CD4-positive, alpha-beta T cell treated with Interleukin-10 for 1 hour (primary cell): ENCODE data around the gene SYNGR1.
"Not testable (repeated sequence)": the region's sequence is repeated elsewhere in the genome, so short reads cannot be mapped to it uniquely, and the experiment has no call there.

Experiments
- DNase-seq: peaks from one replicate; pipeline ENCODE4 v3.0.0-alpha.2; 2020

The SYNGR1 gene

GRCh38 chr22:39352306-39352891, 2.6 kb downstream of the SYNGR1 start:
- DNase-seq: no peak

DNA sequence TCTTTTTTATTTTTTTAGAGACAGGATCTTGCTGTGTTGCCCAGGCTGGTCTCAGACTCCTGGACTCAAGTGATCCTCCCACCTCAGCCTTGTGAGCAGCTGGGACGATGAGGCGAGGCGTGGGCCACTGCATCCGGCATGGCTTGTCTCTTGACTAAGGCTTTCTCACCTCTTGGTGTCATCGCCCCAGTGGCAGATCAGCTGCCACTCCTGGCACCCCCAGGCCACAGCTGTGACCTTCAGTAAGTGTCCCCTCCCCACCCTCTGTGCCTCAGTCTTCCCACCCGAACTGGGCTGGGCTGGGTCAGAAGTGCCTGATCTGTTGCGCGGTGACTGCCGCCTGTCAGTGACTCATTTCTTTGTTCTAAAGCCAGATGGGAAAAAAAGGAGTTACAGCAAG, 3.6 kb downstream of the SYNGR1 start:
- peak; percentile 18 for DNase-seq

GRCh38 chr22:39355080-39355479, 5.3 kb downstream of the SYNGR1 start:
- no peak for DNase-seq

DNA sequence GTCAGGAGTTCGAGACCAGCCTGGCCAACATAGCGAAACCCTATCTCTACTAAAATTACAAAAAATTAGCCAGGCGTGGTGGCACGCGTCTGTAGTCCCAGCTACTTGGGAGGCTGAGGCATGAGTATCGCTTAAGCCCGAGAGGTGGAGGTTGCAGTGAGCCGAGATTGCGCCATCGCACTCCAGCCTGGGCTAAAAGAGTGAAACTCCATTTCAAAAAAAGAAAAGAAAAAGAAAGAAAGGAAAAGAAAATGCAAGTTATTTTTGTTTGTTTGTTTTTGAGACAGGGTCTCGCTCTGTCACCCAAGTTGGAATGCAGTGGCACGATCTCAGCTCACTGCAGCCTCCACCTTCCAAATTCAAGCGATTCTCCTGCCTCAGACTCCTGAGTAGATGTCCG, 6.0 kb downstream of the SYNGR1 start:
- DNase-seq: not testable (repeated sequence)

- DNase-seq: no peak
Observed at GRCh38 chr22:39356464-39356863, 6.7 kb downstream of the SYNGR1 start.

GRCh38 chr22:39357110-39358108, 7.6 kb downstream of the SYNGR1 start:
- DNase-seq: not testable (repeated sequence)

GRCh38 chr22:39358197-39358596, 8.4 kb downstream of the SYNGR1 start:
- DNase-seq: not testable (repeated sequence)

- no peak for DNase-seq
Observed at GRCh38 chr22:39359659-39360195, 9.9 kb downstream of the SYNGR1 start.

- DNase-seq: no peak
Observed at GRCh38 chr22:39360242-39360641, 10.5 kb downstream of the SYNGR1 start.

DNA sequence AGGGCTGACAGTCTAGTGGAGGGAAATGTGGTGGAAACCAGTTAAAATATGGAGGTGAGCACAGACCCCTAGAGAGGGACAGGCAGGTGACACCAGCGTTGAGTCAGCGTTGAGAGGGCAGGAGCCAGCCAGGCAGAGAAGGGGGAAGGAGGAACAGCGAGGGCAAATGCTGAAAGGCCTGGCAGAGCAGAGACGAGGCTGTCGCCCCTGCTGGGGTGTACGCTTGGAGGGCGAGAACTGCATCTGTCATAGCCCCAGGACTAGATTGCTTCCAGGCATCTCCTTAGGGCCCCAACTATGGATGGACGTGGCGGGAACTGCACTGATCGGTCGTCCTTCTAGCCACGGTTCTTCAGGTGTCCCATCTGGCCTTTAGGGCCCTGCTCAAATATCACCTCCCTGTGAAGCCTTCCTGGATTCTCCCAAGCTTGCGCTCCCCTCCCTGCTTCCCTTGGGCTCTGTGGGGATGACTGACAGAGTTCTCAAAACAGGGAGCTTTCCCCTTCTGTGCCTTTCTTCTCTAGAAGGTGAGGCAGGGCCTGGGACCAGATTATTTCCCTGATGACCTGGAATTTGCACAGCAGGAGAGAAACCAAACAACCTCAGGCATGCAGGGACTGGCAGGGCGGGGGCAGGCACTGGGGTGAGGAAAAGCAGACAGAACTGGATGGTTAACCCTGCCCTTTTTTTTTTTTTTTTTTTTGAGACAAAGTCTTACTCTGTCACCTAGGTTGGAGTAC, 11.1 kb downstream of the SYNGR1 start:
- DNase-seq: no peak

GRCh38 chr22:39361496-39361895, 11.7 kb downstream of the SYNGR1 start:
- no peak for DNase-seq

- DNase-seq: no peak
Observed at GRCh38 chr22:39362271-39362670, 12.5 kb downstream of the SYNGR1 start.

DNA sequence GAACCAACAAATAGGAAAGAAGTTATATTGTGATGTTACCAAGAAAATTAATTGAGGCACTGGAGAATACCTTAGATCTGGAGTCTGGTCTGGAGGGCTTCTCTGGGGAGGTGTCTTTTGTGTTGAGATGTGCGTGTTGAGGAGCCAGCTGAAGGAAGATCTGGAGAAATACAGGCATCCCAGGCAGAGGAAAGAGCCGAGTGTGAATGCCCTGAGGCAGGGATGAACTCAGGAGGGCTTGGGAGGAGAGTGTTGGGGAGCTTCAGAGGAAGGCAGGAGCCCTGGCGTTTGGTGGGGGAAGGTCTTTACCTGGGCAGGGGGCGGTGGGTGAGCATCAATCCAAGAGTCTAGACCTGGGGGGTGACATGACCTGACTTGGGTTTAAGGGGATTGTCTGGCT, 13.1 kb downstream of the SYNGR1 start:
- DNase-seq: no peak

- DNase-seq: no peak
Observed at GRCh38 chr22:39363751-39364515, 14.1 kb downstream of the SYNGR1 start.

GRCh38 chr22:39364714-39365491, 15.1 kb downstream of the SYNGR1 start:
- no peak for DNase-seq

DNA sequence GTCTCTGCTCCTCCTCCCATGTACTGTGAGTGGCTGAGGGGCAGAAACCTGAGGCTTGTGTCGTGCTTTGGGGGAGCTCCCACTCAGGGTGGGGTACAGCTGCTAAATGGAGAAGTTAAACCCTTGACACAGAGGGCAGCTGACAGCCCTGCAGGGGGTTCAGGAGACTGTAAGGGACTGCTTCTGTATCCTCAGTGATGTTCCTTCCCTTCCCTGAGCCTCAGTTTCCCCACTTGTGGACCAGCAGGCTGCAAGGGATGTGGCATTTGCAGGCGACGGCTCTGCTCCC, 15.6 kb downstream of the SYNGR1 start:
- no peak for DNase-seq

GRCh38 chr22:39367035-39367434, 17.2 kb downstream of the SYNGR1 start:
- no peak for DNase-seq

- no peak for DNase-seq
Observed at GRCh38 chr22:39368461-39368911, 18.7 kb downstream of the SYNGR1 start.

DNA sequence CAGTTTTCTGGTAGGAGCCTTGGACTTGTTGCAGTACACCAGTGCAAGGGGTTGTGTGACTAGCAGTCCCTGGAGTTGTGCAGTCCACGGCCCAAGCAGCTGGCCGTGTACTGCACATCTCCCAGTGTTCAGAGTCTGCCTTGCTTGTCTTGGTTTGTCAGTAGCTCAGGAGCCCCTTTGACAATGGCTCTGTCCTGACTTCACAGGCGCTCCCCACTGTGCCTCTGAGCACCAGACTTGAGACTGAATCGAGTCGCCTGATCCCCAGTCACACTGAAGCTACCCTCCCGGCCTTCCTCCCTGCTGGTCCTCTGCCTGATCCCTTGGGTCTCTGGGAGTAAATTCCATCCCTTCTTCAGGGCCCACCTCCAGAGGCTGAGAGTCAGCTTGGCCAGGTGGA, 19.4 kb downstream of the SYNGR1 start:
- DNase-seq: no peak

GRCh38 chr22:39369586-39369985, 19.8 kb downstream of the SYNGR1 start:
- DNase-seq: no peak

- DNase-seq: no peak
Observed at GRCh38 chr22:39371732-39372131, 21.9 kb downstream of the SYNGR1 start.

DNA sequence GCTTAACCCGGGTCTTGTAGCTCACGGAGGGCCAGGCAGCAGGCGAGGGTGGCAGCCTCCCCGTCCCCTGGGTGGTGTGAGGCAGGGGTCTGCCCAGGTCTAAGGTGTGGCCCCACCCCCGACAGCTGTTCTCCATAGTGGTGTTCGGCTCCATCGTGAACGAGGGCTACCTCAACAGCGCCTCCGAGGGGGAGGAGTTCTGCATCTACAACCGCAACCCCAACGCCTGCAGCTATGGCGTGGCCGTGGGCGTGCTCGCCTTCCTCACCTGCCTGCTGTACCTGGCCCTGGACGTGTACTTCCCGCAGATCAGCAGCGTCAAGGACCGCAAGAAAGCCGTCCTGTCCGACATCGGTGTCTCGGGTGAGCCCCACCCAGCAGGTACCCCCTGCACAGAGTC, 24.4 kb downstream of the SYNGR1 start:
- no peak for DNase-seq
